CD4-positive, alpha-beta T cell (primary cell): Measurements from ENCODE around the gene MINDY4B. TPM values are rescaled to one million over a fixed set of nuclear protein-coding genes. Genes with fewer than 3 reads are reported as not detected.

Source experiments
- ATAC-seq: fragments of 200-7000 bp; cut with Tn5 transposase; one replicate; pipeline ENCODE4 v1.10.0; 2022; ENCODE audit warnings: mild to moderate bottlenecking; ENCODE audit not compliant: poor library complexity
- CTCF ChIA-PET: fragments of 350-600 bp; sonication (Branson Sonifier 250); formaldehyde crosslinking; loops from one replicate; lab custom pipeline; 2021; ENCODE audit warnings: antibody characterized with exemption, inconsistent platforms; lab: Charles Lee
- POLR2A ChIA-PET: fragments of 350-600 bp; sonication (Branson Sonifier 250); formaldehyde crosslinking; loops from one replicate; lab custom pipeline; 2021; ENCODE audit warnings: antibody characterized with exemption, inconsistent platforms; lab: Charles Lee
- DNase-seq, 14 experiments: peaks; one replicate each; pipeline ENCODE4 v3.0.0-alpha.2; 2013 to 2020; ENCODE audit warnings: mixed read lengths in 2 of 14
- H3K27ac ChIP-seq, 2 donors: one replicate each; pipeline versions ENCODE4 v1.5.1 to v1.7.0; 2013; ENCODE audit warnings: low read length in 2 of 2, low read depth in 1 of 2, mild to moderate bottlenecking in 1 of 2
- H3K27me3 ChIP-seq, 2 experiments: 1 replicate in 1 of 2; 2 replicates in 1 of 2; pipeline versions ENCODE4 v1.6.1 to v1.7.0; 2013; ENCODE audit warnings: low read length in 2 of 2, control low read depth in 1 of 2, mild to moderate bottlenecking in 1 of 2, moderate library complexity in 1 of 2; ENCODE audit not compliant: insufficient read depth in 2 of 2, control insufficient read depth in 1 of 2
- H3K36me3 ChIP-seq: one replicate; pipeline ENCODE4 v1.6.1; 2013; ENCODE audit warnings: low read length, control low read depth; ENCODE audit not compliant: insufficient read depth
- H3K4me1 ChIP-seq: one replicate; pipeline ENCODE4 v1.6.1; 2013; ENCODE audit warnings: low read length, control low read depth; ENCODE audit not compliant: insufficient read depth
- H3K4me3 ChIP-seq: one replicate; pipeline ENCODE4 v1.5.1; 2013; ENCODE audit warnings: mild to moderate bottlenecking, low read length, moderate library complexity
- H3K9me3 ChIP-seq, 2 experiments: 1 replicate in 1 of 2; 2 replicates in 1 of 2; pipeline versions ENCODE4 v1.6.1 to v1.7.0; 2013; ENCODE audit warnings: low read length in 2 of 2, mild to moderate bottlenecking in 2 of 2, control low read depth in 1 of 2, moderate library complexity in 1 of 2; ENCODE audit not compliant: control insufficient read depth in 1 of 2, insufficient read depth in 1 of 2
- H3K27ac Mint-ChIP-seq: one replicate; pipeline ENCODE4 v1.8.0; 2020; ENCODE audit warnings: mixed read lengths
- H3K27me3 Mint-ChIP-seq: one replicate; pipeline ENCODE4 v1.8.0; 2021; ENCODE audit warnings: mixed read lengths
- H3K36me3 Mint-ChIP-seq: one replicate; pipeline ENCODE4 v1.8.0; 2021; ENCODE audit warnings: low read depth, mixed read lengths
- H3K4me1 Mint-ChIP-seq: one replicate; pipeline ENCODE4 v1.8.0; 2021; ENCODE audit warnings: low read depth, mixed read lengths
- H3K4me3 Mint-ChIP-seq: one replicate; pipeline ENCODE4 v1.8.0; 2020; ENCODE audit warnings: mild to moderate bottlenecking, mixed read lengths
- H3K9me3 Mint-ChIP-seq: one replicate; pipeline ENCODE4 v1.8.0; 2020; ENCODE audit warnings: mixed read lengths
- intact Hi-C, 2 experiments: fragments of 100-400 bp; cut with DNase I in 1 of 2; cut with micrococcal nuclease in 1 of 2; formaldehyde crosslinking; loops; one replicate each; pipeline versions ENCODE4 v1.15.1 to v1.9.0; 2023 to 2025; cut with DNase I, micrococcal nuclease
- total RNA-seq, 174 experiments: library from RNA in 2 of 174; stranded (reverse) in 2 of 174; gene quantifications; one replicate each; pipeline ENCODE4 v1.2.3 and lab custom pipeline; 2021 to 2026
- TF ChIP-seq, protein P1 (sequence below): fragments of 200-600 bp; IDR thresholded peaks from one replicate; pipeline ENCODE4 v1.8.0; 2022; ENCODE audit warnings: antibody characterized with exemption, mild to moderate bottlenecking

The MINDY4B gene
- total RNA-seq, 2 experiments from 2014 or later: not detected

DNA sequence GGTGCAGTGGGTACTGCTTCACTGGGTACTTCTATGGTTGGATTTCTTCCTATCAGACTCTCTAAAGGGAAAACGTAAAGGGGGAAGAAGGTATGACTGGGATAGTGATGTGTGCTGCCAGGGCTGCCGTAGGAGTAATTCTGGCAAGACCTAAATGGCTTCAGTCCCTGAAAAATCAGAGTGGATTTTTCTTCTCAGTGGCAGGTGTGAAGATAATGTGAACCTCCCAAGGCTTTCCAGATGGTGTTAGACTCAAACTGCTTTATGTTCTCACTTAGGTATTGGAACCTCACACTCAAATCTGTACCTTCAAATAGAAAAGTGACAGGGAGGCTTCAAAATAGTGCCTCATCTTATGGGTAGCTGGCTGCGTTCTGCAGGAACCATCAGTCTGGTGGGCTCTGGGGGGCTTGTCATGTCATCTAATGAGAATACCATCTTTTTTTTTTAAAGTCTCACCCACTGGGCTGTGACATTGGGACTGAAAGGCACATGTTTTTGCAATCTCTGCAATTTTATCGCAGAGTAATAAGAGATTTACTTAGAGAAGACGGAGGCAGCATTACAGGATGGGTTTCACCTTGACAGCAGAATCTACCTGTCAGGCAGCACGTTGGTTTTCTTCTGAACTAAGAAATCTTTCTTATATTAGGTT, 28.5 kb downstream of the MINDY4B start:
- no peaks in the 10 kb centered on the region for H3K36me3 Mint-ChIP-seq
- POLR2A ChIA-PET: no interaction called here
- TF ChIP-seq, protein P1, sequence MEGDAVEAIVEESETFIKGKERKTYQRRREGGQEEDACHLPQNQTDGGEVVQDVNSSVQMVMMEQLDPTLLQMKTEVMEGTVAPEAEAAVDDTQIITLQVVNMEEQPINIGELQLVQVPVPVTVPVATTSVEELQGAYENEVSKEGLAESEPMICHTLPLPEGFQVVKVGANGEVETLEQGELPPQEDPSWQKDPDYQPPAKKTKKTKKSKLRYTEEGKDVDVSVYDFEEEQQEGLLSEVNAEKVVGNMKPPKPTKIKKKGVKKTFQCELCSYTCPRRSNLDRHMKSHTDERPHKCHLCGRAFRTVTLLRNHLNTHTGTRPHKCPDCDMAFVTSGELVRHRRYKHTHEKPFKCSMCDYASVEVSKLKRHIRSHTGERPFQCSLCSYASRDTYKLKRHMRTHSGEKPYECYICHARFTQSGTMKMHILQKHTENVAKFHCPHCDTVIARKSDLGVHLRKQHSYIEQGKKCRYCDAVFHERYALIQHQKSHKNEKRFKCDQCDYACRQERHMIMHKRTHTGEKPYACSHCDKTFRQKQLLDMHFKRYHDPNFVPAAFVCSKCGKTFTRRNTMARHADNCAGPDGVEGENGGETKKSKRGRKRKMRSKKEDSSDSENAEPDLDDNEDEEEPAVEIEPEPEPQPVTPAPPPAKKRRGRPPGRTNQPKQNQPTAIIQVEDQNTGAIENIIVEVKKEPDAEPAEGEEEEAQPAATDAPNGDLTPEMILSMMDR: no peak
- Histone ChIP-seq H3K27me3 (no peaks in the 10 kb centered on the region), H3K36me3 (no peaks in the 10 kb centered on the region), H3K27ac (no peak overlapping the region), H3K4me3 (no peak overlapping the region), H3K9me3 (no peaks in the 10 kb centered on the region), H3K4me1 (no peaks in the 10 kb centered on the region)
- DNase-seq (no peak), ATAC-seq (no peak)
- intact Hi-C loops: no loop called here
- H3K4me1 Mint-ChIP-seq: no peaks in the 10 kb centered on the region
- CTCF ChIA-PET: no interaction called here
- no peak overlapping the region for H3K27ac Mint-ChIP-seq
- no peaks in the 10 kb centered on the region for H3K9me3 Mint-ChIP-seq
- no peak overlapping the region for H3K4me3 Mint-ChIP-seq
- no peaks in the 10 kb centered on the region for H3K27me3 Mint-ChIP-seq

DNA sequence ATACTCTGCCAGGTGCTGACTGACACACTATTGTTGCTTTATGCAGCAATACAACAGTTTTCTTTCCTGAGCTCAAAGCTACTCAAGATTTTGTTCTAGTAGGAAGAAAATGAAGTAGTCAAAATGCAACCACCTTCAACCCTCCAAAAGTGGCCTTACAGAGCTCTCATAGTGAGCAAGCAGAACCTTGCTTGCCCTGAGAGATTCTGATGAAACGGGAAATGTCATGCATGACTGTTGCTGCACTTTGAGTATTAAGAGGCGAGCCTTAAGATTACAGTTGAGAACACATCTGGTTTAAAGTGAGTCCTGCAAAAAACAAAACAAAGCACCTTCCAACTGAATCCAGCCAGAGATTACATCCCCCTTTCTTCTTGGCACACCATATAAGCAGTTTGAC, 29.7 kb downstream of the MINDY4B start:
- TF ChIP-seq, protein P1: no peak
- CTCF ChIA-PET: no interaction called here
- no peaks in the 10 kb centered on the region for H3K4me1 Mint-ChIP-seq

GRCh38 chr3:150874666-150875219, 30.5 kb downstream of the MINDY4B start:
- DNase-seq (no peak), ATAC-seq (no peak)
- TF ChIP-seq, protein P1: no peak
- H3K27me3 Mint-ChIP-seq: no peaks in the 10 kb centered on the region
- no peak overlapping the region for H3K27ac Mint-ChIP-seq
- CTCF ChIA-PET: no interaction called here
- no peaks in the 10 kb centered on the region for H3K4me1 Mint-ChIP-seq
- no peaks in the 10 kb centered on the region for H3K9me3 ChIP-seq
- no peaks in the 10 kb centered on the region for H3K9me3 Mint-ChIP-seq
- no peak overlapping the region for H3K27ac ChIP-seq
- intact Hi-C loops: no loop called here
- no peaks in the 10 kb centered on the region for H3K36me3 ChIP-seq
- H3K4me3 ChIP-seq: no peak overlapping the region
- H3K4me1 ChIP-seq: no peaks in the 10 kb centered on the region
- no peaks in the 10 kb centered on the region for H3K27me3 ChIP-seq
- no peak overlapping the region for H3K4me3 Mint-ChIP-seq
- no peaks in the 10 kb centered on the region for H3K36me3 Mint-ChIP-seq
- POLR2A ChIA-PET: no interaction called here

More for the DNA sequence above, 29.7 kb downstream of the MINDY4B start:
- ATAC-seq (no peak), DNase-seq (no peak)
- Mint-ChIP-seq H3K36me3 (no peaks in the 10 kb centered on the region), H3K9me3 (no peaks in the 10 kb centered on the region), H3K27me3 (no peaks in the 10 kb centered on the region), H3K27ac (no peak overlapping the region), H3K4me3 (no peak overlapping the region)
- intact Hi-C loops: no loop called here
- Histone ChIP-seq H3K27me3 (no peaks in the 10 kb centered on the region), H3K4me1 (no peaks in the 10 kb centered on the region), H3K36me3 (no peaks in the 10 kb centered on the region), H3K4me3 (no peak overlapping the region), H3K27ac (no peak overlapping the region), H3K9me3 (no peaks in the 10 kb centered on the region)
- POLR2A ChIA-PET: no interaction called here
